NCI-H774 (cell line): Measurements from ENCODE around the gene RBL1.
A peak's percentile ranks its signal among the peaks of the same experiment; 100 is the strongest.
"Not testable (repeated sequence)": the region's sequence is repeated elsewhere in the genome, so short reads cannot be mapped to it uniquely, and the experiment has no call there.

Experiments
- DNase-seq: peaks from one replicate; lab custom pipeline; 2025; lab: John Stamatoyannopoulos, UW

RBL1 gene

DNA sequence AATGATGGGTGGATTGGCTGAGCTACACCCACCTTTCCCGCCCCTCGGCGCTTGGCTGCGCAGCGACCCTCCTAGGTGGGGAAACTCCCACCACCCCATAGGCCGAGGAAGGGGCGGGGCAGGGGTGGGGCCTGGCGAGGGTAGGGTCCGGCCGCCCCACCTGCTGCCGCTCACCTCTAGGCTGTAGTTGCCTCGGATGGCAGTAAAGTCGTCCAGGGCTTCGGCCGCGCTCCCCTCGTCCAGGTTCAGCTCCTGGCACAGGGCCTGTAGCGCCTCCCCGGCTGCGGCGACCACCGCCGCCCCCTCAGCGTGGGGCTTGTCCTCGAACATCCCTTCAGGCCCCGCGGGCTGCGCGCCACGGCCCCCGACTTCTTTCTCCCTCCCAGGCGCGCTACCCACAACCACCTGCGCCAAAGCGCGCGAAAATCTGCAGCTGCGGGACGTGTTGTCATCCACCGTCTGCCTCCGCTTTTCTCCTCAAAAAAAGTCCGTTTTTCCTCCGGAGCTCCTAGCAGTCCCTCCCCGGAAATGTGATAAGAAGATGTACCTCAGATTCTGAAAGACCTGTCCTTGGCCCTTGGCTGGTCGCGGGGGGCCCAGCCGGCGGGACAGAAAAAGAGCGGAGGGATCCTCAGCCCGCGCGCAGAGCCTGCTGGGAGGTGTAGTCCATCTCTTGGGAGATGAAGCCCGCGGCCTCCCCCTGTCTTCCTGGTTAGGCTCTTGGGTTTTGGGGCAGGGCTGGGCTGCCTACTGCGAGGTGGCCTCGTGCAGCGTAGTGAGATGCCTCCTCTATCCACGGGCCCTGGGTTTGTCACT lies at the start of gene RBL1:
RBL1 (minus strand) TSS at position 399 of the 816 bp plus-strand sequence; CDS start at position 330, 69 bp downstream.
- peak; percentile 87 for DNase-seq

- DNase-seq = no peak
Measured at GRCh38 chr20:37144856-37145404, 49.1 kb upstream of the RBL1 start.

GRCh38 chr20:37142708-37143107 lies 46.9 kb upstream of the RBL1 start:
- no peak for DNase-seq

DNA sequence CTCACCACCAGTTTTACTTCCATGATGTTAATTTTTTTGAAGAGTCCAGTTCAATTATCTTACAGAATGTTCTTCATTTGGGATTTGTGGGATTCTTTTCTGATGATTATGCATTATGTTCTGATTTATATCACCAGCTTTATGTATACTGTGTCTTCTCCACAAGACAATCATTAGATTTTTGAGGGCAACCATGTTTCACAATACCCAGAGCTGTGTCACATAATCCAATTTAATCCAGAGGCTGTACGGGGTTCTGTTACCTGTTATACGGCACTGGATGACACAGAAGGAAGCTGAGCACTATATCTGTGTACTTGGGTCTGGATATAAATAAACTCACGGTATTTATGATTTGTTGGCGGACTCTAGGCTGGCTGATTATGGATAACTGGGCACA lies 41.8 kb upstream of the RBL1 start:
- DNase-seq = no peak

- no peak for DNase-seq
Measured at GRCh38 chr20:37133952-37134351, 38.2 kb upstream of the RBL1 start.

DNA sequence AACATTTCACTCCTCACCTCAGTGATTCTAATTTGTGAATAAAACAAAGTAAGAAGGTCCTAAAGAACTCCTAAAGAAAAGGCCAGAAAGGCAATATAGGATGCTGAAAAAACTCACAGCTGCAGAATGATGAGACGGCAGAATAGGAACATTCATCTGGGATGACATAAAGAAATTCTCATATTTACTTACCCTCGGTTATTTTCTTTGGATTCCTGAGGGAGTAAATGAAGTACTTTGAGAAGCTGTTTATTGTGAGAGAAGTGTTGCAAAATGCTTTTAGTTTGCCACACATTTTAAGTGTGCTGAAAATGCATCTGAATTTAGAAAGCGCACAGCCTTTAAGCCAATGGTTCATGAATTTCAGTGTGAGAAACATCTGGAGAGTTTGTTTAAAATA lies 35.7 kb upstream of the RBL1 start:
- no peak for DNase-seq

GRCh38 chr20:37128803-37129202 lies 33.0 kb upstream of the RBL1 start:
- no peak for DNase-seq

DNA sequence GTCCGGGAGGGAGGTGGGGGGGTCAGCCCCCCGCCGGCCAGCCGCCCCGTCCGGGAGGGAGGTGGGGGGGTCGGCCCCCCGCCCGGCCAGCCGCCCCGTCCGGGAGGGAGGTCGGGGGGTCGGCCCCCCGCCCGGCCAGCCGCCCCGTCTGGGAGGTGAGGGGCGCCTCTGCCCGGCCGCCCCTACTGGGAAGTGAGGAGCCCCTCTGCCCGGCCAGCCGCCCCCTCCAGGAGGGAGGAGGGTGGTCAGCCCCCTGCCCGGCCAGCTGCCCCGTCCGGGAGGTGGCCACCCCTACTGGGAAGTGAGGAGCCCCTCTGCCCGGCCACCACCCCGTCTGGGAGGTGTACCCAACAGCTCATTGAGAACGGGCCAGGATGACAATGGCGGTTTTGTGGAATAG lies 30.5 kb upstream of the RBL1 start:
- DNase-seq = not testable (repeated sequence)

GRCh38 chr20:37123441-37123840 lies 27.6 kb upstream of the RBL1 start:
- no peak for DNase-seq

GRCh38 chr20:37120497-37120896 lies 24.7 kb upstream of the RBL1 start:
- no peak for DNase-seq

DNA sequence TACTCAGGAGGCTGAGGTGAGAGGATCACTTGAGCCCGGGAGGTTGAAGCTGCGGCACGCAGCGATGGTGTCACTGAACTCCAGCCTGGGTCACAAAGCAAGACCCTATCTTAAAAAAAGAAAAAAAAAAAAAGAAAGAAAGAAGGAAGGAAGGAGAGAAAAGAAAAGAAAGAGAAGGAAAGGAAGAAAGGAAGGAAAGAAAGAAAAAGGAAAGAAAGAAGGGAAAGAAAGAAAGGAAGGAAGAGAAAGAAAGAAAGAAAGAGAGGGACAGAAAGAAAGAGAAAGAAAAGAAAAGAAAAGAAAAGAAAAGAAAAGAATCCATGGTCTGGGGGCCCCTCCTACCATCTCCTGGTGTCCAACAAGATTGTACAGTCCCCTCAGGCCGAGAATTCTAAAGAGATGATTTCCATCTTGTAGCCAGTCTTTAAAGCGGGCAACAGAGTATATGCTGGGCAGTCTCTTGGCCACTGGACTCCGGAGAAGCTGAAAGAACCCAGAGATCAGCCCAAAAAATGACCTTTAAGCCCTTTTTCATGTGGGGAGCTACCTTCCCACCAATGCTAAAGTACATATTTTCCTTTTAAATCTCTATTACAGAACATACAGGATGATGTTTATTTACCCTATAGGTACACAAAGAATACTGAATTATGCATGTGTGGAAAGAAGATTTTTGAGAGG lies 23.7 kb upstream of the RBL1 start:
- DNase-seq = no peak

- DNase-seq = no peak
Measured at GRCh38 chr20:37114012-37114411, 18.2 kb upstream of the RBL1 start.

GRCh38 chr20:37111926-37112455 lies 16.2 kb upstream of the RBL1 start:
- DNase-seq = no peak

GRCh38 chr20:37108676-37109075 lies 12.9 kb upstream of the RBL1 start:
- no peak for DNase-seq

DNA sequence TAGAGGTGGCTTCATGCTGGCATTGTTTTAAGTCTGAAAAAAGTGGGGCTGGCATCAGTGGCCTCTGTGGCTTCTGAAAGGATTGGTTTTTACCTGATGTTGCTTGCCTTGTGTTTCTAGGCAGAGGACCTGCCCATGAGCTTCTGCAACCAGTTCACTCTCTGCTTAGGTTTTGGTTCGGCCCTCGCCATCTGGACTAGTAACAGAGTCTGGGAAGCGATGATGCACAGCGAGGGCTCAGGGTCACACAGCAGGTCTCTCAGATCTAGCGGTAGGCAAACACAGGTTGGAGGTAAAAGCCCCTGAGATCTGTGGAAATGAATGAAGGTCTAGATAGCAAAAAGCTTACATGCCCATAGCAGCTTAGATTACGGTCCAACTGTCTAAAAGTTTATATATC lies 6.8 kb upstream of the RBL1 start:
- no peak for DNase-seq

DNA sequence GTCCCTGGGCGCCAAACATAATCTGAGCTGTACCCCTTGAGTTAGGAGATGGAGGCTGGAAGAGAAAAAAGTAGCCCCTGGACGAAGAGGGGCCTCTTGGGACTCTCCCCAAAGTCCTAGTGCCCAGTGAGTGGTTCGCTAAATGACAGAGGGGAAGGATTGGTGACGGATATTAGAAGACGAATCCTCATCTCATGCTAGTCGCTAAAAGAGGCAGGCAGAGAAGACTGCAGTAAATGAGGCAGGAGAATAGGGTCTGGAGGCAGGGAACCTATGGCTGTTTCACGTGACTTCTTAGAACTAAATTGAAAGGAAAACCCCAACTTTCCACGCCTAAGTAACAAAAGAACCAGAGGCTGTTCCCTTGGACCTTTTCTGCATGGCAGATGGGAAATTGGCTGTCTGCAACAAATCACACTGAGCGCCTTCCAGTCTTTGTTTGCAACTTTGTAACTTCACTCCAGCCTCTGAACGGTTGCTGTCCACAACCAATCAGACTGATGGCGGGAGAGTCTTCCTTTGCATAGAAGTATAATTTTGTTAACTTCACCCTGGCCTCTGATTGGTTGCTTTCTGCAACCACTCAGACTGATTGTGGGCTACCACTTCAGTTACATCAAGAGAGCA lies 731 bp upstream of the RBL1 start:
- no peak for DNase-seq

DNA sequence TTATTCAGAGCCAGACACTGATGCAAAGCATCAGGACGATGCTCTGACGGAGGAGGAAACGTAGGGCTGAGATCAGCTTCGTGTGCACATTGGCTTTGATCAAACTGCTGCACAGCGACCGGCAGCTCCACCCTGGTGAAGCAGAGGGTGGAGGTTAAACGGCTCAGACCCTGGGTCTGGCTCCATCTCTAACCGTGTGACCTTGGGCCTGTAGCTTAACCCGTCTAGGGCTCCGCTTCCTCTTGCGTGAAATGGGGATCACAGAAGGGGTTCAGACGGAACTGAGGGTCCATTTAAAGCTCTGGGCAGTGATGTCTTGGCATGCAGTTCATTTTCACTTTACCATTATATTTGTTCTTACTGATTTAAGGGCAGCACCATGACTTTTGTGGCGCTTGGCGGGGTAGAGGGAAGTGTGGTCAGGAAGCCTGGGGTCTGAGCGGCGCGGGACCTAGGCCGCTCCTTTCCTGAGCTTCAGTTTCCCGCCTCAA lies 644 bp downstream of the RBL1 start:
- no peak for DNase-seq

DNA sequence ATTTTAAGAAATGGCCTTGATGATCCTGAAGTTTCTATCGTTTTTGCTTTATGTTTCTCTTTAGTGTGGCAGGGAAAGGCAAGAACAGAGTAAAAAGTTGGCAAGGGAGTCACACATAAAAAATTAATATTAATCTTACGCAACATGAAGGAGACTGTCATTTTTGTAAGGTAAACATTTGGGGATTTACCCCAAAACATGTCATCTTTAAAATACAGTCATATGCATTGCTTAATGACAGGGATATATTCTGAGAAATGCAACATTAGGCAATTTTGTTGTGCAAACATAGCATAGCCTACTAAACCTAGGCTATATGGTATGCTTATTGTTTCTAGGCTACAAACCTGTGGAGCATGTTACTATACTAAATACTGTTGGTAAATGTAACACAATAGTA lies 5.4 kb downstream of the RBL1 start:
- DNase-seq = no peak

- no peak for DNase-seq
Measured at GRCh38 chr20:37081717-37082289, 14.0 kb downstream of the RBL1 start.

DNA sequence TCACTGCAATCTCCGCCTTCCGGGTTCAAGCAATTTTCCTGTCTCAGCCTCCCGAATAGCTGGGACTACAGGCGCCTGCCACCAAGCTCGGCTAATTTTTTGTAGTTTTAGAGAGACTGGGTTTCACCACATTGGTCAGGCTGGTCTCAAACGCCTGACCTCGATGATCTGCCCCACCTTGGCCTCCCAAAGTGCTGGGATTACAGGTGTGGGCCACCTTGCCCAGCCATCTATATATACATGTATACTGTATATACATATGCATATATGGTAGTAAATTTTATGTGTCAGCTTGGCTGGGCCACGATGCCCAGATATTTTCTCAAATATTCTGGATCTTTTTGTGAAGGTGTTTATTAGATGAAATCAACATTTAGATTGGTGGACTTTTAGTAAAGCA lies 18.8 kb downstream of the RBL1 start:
- DNase-seq = no peak

GRCh38 chr20:37075932-37076685 lies 19.7 kb downstream of the RBL1 start:
- no peak for DNase-seq
